ENCODE measurements around the gene CERS4. TPM values are rescaled to one million over a fixed set of nuclear protein-coding genes. Genes with fewer than 3 reads are reported as not detected.

The CERS4 gene
- total RNA-seq, 1 experiment from 2014 or later, result 7.2 TPM

GRCh38 chr19:8259142-8259921 is 50.2 kb downstream of the CERS4 start:
- no peaks in the 10 kb centered on the region for H3K36me3 ChIP-seq (ENCODE audit: low read depth)
- H3K9me2 ChIP-seq (ENCODE audit: insufficient read depth), result no peaks in the 10 kb centered on the region
- no peaks in the 10 kb centered on the region for H4K20me1 ChIP-seq (ENCODE audit: insufficient read depth)
- ChIA-PET CTCF (no interaction called here), POLR2A (ENCODE audit: unreplicated experiment) (no interaction called here)
- intact Hi-C loops (cut with micrococcal nuclease; ENCODE audit: unreplicated experiment), result loop anchor here (10.0 kb wide), 1 partner anchor 405 kb away; no protein-coding TSS in a partner anchor
- H3F3A ChIP-seq (ENCODE audit: insufficient read depth, low read depth), result no peaks in the 10 kb centered on the region
- TF ChIP-seq EZH2 (IDR thresholded peaks at IDR 0.05; ENCODE audit: low read depth) (no peak), CTCF (conservative IDR thresholded peaks at IDR 0.05) (no peak)
- no peaks in the 10 kb centered on the region for H3K4me1 ChIP-seq (replicated peaks; ENCODE audit: insufficient read depth)
- no peak overlapping the region for H3K4me2 ChIP-seq
- no TSS peak for BruUV-seq (replicated peaks)
- H3K27ac ChIP-seq, result no peak overlapping the region
- peak in 1 of 2 experiments; percentile 33 for DNase-seq
- H3K4me3 ChIP-seq, result no peak overlapping the region
- no peaks in the 10 kb centered on the region for H3K79me2 ChIP-seq (ENCODE audit: low read depth)
- no peak overlapping the region for H2AFZ ChIP-seq
- H3K9me3 ChIP-seq (ENCODE audit: insufficient read depth, low read depth), result no peaks in the 10 kb centered on the region
- no peaks in the 10 kb centered on the region for H3K27me3 ChIP-seq (ENCODE audit: insufficient read depth, low read depth)

GRCh38 chr19:8259922-8260247 is 50.7 kb downstream of the CERS4 start:
- no peak overlapping the region for H2AFZ ChIP-seq
- no peaks in the 10 kb centered on the region for H3K27me3 ChIP-seq (ENCODE audit: insufficient read depth, low read depth)
- no peaks in the 10 kb centered on the region for H3K9me2 ChIP-seq (ENCODE audit: insufficient read depth)
- POLR2A ChIA-PET (ENCODE audit: unreplicated experiment), result no interaction called here
- CTCF ChIA-PET, result no interaction called here
- BruUV-seq (replicated peaks), result no TSS peak
- no peaks in the 10 kb centered on the region for H3K9me3 ChIP-seq (ENCODE audit: insufficient read depth, low read depth)
- no peaks in the 10 kb centered on the region for H3F3A ChIP-seq (ENCODE audit: insufficient read depth, low read depth)
- H3K4me1 ChIP-seq (replicated peaks; ENCODE audit: insufficient read depth), result no peaks in the 10 kb centered on the region
- TF ChIP-seq EZH2 (IDR thresholded peaks at IDR 0.05; ENCODE audit: low read depth) (no peak), CTCF (conservative IDR thresholded peaks at IDR 0.05) (no peak)
- H4K20me1 ChIP-seq (ENCODE audit: insufficient read depth), result no peaks in the 10 kb centered on the region
- no peak overlapping the region for H3K4me2 ChIP-seq
- no peak overlapping the region for H3K27ac ChIP-seq
- no peaks in the 10 kb centered on the region for H3K36me3 ChIP-seq (ENCODE audit: low read depth)
- H3K4me3 ChIP-seq, result no peak overlapping the region
- intact Hi-C loops (cut with micrococcal nuclease; ENCODE audit: unreplicated experiment), result loop anchor here (10.0 kb wide), 1 partner anchor 405 kb away; no protein-coding TSS in a partner anchor
- no peaks in the 10 kb centered on the region for H3K79me2 ChIP-seq (ENCODE audit: low read depth)
- DNase-seq, result no peak

- intact Hi-C loops (cut with micrococcal nuclease; ENCODE audit: unreplicated experiment), result no loop called here
- Histone ChIP-seq H3K27ac (no peak overlapping the region), H4K20me1 (ENCODE audit: insufficient read depth) (no peaks in the 10 kb centered on the region)
These were observed 52.2 kb downstream of the CERS4 start for GRCh38 chr19:8261347-8261746.

More at GRCh38 chr19:8261347-8261746, 52.2 kb downstream of the CERS4 start:
- POLR2A ChIA-PET (ENCODE audit: unreplicated experiment), result interaction anchor here (0.6 kb wide), 1 partner anchor 308 kb away, joined by 4 read pairs; no protein-coding TSS in a partner anchor
- TF ChIP-seq CTCF (conservative IDR thresholded peaks at IDR 0.05) (no peak), EZH2 (IDR thresholded peaks at IDR 0.05; ENCODE audit: low read depth) (no peak)
- CTCF ChIA-PET, result no interaction called here
- H3K36me3 ChIP-seq (ENCODE audit: low read depth), result no peaks in the 10 kb centered on the region
- H3K9me2 ChIP-seq (ENCODE audit: insufficient read depth), result no peaks in the 10 kb centered on the region
- no peaks in the 10 kb centered on the region for H3K79me2 ChIP-seq (ENCODE audit: low read depth)
- no peak overlapping the region for H3K4me2 ChIP-seq
- DNase-seq, result no peak
- H2AFZ ChIP-seq, result no peak overlapping the region
- H3F3A ChIP-seq (ENCODE audit: insufficient read depth, low read depth), result no peaks in the 10 kb centered on the region; the same call in 1 of the 2 replicates
- no peaks in the 10 kb centered on the region for H3K4me1 ChIP-seq (replicated peaks; ENCODE audit: insufficient read depth)
- no peak overlapping the region for H3K4me3 ChIP-seq
- BruUV-seq (replicated peaks), result no TSS peak
- H3K9me3 ChIP-seq (ENCODE audit: insufficient read depth, low read depth), result no peaks in the 10 kb centered on the region
- no peaks in the 10 kb centered on the region for H3K27me3 ChIP-seq (ENCODE audit: insufficient read depth, low read depth)
